ENCODE results near the gene NCAPH2.

The NCAPH2 gene

GRCh38 chr22:50507991-50508884, at the start of gene NCAPH2:
Gene NCAPH2, plus strand, starts transcription at chr22:50508224. Its CDS starts 114 bp downstream, at chr22:50508338.
- intact Hi-C loops (cut with DNase I), result loop anchor here (2.0 to 10.0 kb wide), 3 partner anchors 17 to 263 kb away; partner anchors contain the start of genes SBF1, SCO2 and TUBGCP6
- peak in 38 of 42 donors; percentile 92 to 99 (median 97) for DNase-seq

GRCh38 chr22:50459016-50459415, 49.0 kb upstream of the NCAPH2 start:
- intact Hi-C loops (cut with DNase I), result no loop called here
- DNase-seq, result no peak

GRCh38 chr22:50459496-50460140, 48.4 kb upstream of the NCAPH2 start:
- intact Hi-C loops (cut with DNase I), result no loop called here
- DNase-seq, result no peak

- no peak for DNase-seq
- intact Hi-C loops (cut with DNase I), result no loop called here
Observed at GRCh38 chr22:50460938-50461337, 47.1 kb upstream of the NCAPH2 start.

GRCh38 chr22:50461536-50461935, 46.5 kb upstream of the NCAPH2 start:
- no peak for DNase-seq
- intact Hi-C loops (cut with DNase I), result no loop called here

GRCh38 chr22:50461979-50462540, 46.0 kb upstream of the NCAPH2 start:
- intact Hi-C loops (cut with DNase I), result no loop called here
- DNase-seq, result no peak

- DNase-seq, result no peak
- intact Hi-C loops (cut with DNase I), result no loop called here
Observed at GRCh38 chr22:50463188-50463900, 44.7 kb upstream of the NCAPH2 start.

GRCh38 chr22:50464451-50464850, 43.6 kb upstream of the NCAPH2 start:
- no peak for DNase-seq
- intact Hi-C loops (cut with DNase I), result no loop called here

GRCh38 chr22:50465066-50465930, 42.7 kb upstream of the NCAPH2 start:
- DNase-seq, result no peak
- intact Hi-C loops (cut with DNase I), result no loop called here

- intact Hi-C loops (cut with DNase I), result no loop called here
- DNase-seq, result no peak
Observed at GRCh38 chr22:50467341-50467740, 40.7 kb upstream of the NCAPH2 start.

GRCh38 chr22:50467773-50468440, 40.1 kb upstream of the NCAPH2 start:
- no peak for DNase-seq
- intact Hi-C loops (cut with DNase I), result no loop called here

- no peak for DNase-seq
- intact Hi-C loops (cut with DNase I), result no loop called here
Observed at GRCh38 chr22:50468626-50469025, 39.4 kb upstream of the NCAPH2 start.

- intact Hi-C loops (cut with DNase I), result no loop called here
- DNase-seq, result peak in 28 of 42 donors; percentile 27 to 78 (median 48)
Observed at GRCh38 chr22:50469377-50470305, 38.4 kb upstream of the NCAPH2 start.

GRCh38 chr22:50470491-50470890, 37.5 kb upstream of the NCAPH2 start:
- intact Hi-C loops (cut with DNase I), result no loop called here
- no peak for DNase-seq

GRCh38 chr22:50471197-50471847, 36.7 kb upstream of the NCAPH2 start:
- DNase-seq, result peak; percentile 45 to 87 (median 74)
- intact Hi-C loops (cut with DNase I), result no loop called here

GRCh38 chr22:50471962-50472361, 36.1 kb upstream of the NCAPH2 start:
- no peak for DNase-seq
- intact Hi-C loops (cut with DNase I), result no loop called here
